ENCODE results near the gene OSBPL5.

GRCh38 chr11:3205261-3206155, 40.4 kb upstream of the OSBPL5 start:
- TF ChIP-seq CTCF (conservative IDR thresholded peaks at IDR 0.05; ENCODE audit: low read depth, low read length), result no peak
- no peak for TF ChIP-seq EZH2 (IDR thresholded peaks at IDR 0.05; ENCODE audit: borderline replicate concordance, low read depth, low read length, poor library complexity, severe bottlenecking)
